T-helper 2 cell treated with Interferon-gamma antibody and Interleukin-4, amounts not matched to agents 5 μg/mL and 100 μg/mL, for 36 hours (primary cell): Measurements from ENCODE around the gene NPVF.

ENCODE experiments used
- DNase-seq: peaks from one replicate; pipeline ENCODE4 v3.0.0; 2021; ENCODE audit warnings: low spot score
- H3K27ac Mint-ChIP-seq: one replicate; pipeline ENCODE4 v1.8.0; 2021; ENCODE audit warnings: mild to moderate bottlenecking, mixed read lengths
- H3K27me3 Mint-ChIP-seq: one replicate; pipeline ENCODE4 v1.8.0; 2021; ENCODE audit warnings: low read depth, mixed read lengths
- H3K36me3 Mint-ChIP-seq: one replicate; pipeline ENCODE4 v1.8.0; 2021; ENCODE audit warnings: low read depth, mixed read lengths
- H3K4me1 Mint-ChIP-seq: one replicate; pipeline ENCODE4 v1.8.0; 2021; ENCODE audit warnings: low read depth, mixed read lengths
- H3K4me3 Mint-ChIP-seq: one replicate; pipeline ENCODE4 v1.8.0; 2022; ENCODE audit warnings: mild to moderate bottlenecking, moderate library complexity, mixed read lengths
- H3K9me3 Mint-ChIP-seq: one replicate; pipeline ENCODE4 v1.8.0; 2021; ENCODE audit warnings: mixed read lengths

NPVF gene

GRCh38 chr7:25244254-25245033 is 16.2 kb upstream of the NPVF start:
- Mint-ChIP-seq H3K36me3 (no peaks in the 10 kb centered on the region), H3K4me3 (no peak overlapping the region), H3K9me3 (no peaks in the 10 kb centered on the region), H3K27ac (no peak overlapping the region), H3K27me3 (peaks cover 6% of the 10 kb centered on the region), H3K4me1 (no peaks in the 10 kb centered on the region)
- DNase-seq, result no peak

- Mint-ChIP-seq H3K36me3 (no peaks in the 10 kb centered on the region), H3K4me1 (no peaks in the 10 kb centered on the region), H3K4me3 (no peak overlapping the region), H3K9me3 (no peaks in the 10 kb centered on the region), H3K27ac (no peak overlapping the region), H3K27me3 (peaks cover 2% of the 10 kb centered on the region)
- DNase-seq, result no peak
These were observed 14.4 kb upstream of the NPVF start for GRCh38 chr7:25242678-25243077.

DNA sequence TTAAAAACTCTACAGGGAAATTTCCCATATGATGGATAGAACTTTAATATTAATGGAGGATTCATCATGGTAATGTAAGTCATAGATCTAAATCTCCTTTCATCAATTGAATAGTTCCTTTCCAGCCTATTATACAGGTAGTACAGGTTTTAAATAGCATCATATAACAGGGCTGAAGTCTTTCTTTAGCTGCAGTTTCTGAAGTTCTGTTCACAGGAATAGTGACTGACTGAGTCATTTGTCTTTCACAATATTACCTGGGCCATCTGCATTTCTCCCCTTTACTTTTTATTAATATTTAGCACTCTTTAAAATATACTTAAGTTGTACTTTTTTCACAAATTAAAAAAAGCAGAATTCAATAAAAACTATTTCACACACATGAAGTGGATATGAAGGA is 12.6 kb upstream of the NPVF start:
- Mint-ChIP-seq H3K4me3 (no peak overlapping the region), H3K27me3 (peaks cover 2% of the 10 kb centered on the region), H3K36me3 (no peaks in the 10 kb centered on the region), H3K4me1 (no peaks in the 10 kb centered on the region), H3K9me3 (no peaks in the 10 kb centered on the region), H3K27ac (no peak overlapping the region)
- no peak for DNase-seq

GRCh38 chr7:25240340-25240739 is 12.1 kb upstream of the NPVF start:
- Mint-ChIP-seq H3K9me3 (no peaks in the 10 kb centered on the region), H3K36me3 (no peaks in the 10 kb centered on the region), H3K4me1 (no peaks in the 10 kb centered on the region), H3K27ac (no peak overlapping the region), H3K4me3 (no peak overlapping the region), H3K27me3 (peaks cover 2% of the 10 kb centered on the region)
- DNase-seq, result no peak

GRCh38 chr7:25239888-25240287 is 11.6 kb upstream of the NPVF start:
- no peaks in the 10 kb centered on the region for H3K9me3 Mint-ChIP-seq
- no peak overlapping the region for H3K27ac Mint-ChIP-seq
- no peaks in the 10 kb centered on the region for H3K4me1 Mint-ChIP-seq
- no peak for DNase-seq
- peaks cover 1% of the 10 kb centered on the region for H3K27me3 Mint-ChIP-seq
- no peaks in the 10 kb centered on the region for H3K36me3 Mint-ChIP-seq
- no peak overlapping the region for H3K4me3 Mint-ChIP-seq

DNA sequence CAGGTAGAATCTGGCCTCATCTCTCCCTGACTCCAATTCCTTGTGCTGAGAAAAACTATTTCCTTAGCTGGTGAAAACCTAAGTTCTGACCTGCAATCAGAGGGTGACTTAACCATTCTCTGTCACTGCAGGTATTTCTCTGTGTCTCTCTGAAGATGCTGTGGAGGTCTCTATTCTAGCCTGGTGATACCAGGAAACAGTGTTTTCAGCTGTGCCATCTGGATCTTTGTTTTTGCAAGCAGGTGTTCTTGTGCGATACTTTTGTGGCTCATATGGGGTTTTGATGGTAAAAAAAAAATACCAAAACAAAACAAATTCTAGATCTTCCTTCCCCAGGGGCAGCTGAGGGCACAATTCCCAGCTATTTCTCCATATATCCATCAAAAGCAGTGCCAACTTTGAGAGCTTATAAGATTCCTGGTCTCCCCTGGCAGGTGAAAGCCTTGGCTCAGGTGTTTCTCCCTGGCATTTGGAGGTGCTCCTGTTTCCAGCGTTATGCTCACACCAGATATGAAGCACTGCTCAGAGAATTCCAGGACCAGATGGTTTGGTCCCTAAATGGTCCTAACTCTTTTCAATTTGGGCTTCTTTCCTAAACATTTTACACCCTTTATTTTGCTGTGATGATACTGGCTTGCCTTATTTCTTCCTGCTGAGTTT is 9.9 kb upstream of the NPVF start:
- Mint-ChIP-seq H3K4me1 (no peaks in the 10 kb centered on the region), H3K27me3 (no peaks in the 10 kb centered on the region), H3K4me3 (no peak overlapping the region), H3K36me3 (no peaks in the 10 kb centered on the region), H3K27ac (no peak overlapping the region), H3K9me3 (no peaks in the 10 kb centered on the region)
- no peak for DNase-seq

DNA sequence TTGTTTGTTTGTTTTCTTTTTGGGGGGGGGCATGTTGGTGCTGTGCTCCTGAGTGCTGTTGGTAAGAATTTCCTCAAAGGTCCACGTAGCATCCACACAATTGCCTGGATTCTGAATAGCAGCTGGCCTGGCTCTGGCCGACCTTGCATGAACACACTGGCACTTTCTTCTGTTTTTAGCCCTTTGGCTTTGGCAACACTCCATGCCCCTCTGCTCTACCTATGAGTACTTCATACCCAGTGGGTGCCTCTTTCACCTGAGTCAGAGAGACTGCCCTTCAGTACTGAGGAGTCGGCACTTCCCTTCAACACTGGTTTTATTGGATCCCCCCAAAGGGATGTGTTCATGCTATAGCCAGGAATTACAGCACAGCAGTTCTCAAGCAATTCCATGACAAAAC is 7.2 kb upstream of the NPVF start:
- Mint-ChIP-seq H3K36me3 (no peaks in the 10 kb centered on the region), H3K9me3 (no peaks in the 10 kb centered on the region), H3K27me3 (peaks cover 4% of the 10 kb centered on the region), H3K27ac (no peak overlapping the region), H3K4me1 (no peaks in the 10 kb centered on the region), H3K4me3 (no peak overlapping the region)
- no peak for DNase-seq

GRCh38 chr7:25234336-25234735 is 6.0 kb upstream of the NPVF start:
- no peaks in the 10 kb centered on the region for H3K9me3 Mint-ChIP-seq
- H3K4me3 Mint-ChIP-seq, result no peak overlapping the region
- H3K4me1 Mint-ChIP-seq, result no peaks in the 10 kb centered on the region
- peaks cover 4% of the 10 kb centered on the region for H3K27me3 Mint-ChIP-seq
- DNase-seq, result no peak
- no peaks in the 10 kb centered on the region for H3K36me3 Mint-ChIP-seq
- H3K27ac Mint-ChIP-seq, result no peak overlapping the region

GRCh38 chr7:25223206-25223605 is 5.1 kb downstream of the NPVF start:
- H3K4me1 Mint-ChIP-seq, result no peaks in the 10 kb centered on the region
- no peak for DNase-seq
- H3K4me3 Mint-ChIP-seq, result no peak overlapping the region
- no peak overlapping the region for H3K27ac Mint-ChIP-seq
- no peaks in the 10 kb centered on the region for H3K36me3 Mint-ChIP-seq
- H3K27me3 Mint-ChIP-seq, result peaks cover 32% of the 10 kb centered on the region
- no peaks in the 10 kb centered on the region for H3K9me3 Mint-ChIP-seq

DNA sequence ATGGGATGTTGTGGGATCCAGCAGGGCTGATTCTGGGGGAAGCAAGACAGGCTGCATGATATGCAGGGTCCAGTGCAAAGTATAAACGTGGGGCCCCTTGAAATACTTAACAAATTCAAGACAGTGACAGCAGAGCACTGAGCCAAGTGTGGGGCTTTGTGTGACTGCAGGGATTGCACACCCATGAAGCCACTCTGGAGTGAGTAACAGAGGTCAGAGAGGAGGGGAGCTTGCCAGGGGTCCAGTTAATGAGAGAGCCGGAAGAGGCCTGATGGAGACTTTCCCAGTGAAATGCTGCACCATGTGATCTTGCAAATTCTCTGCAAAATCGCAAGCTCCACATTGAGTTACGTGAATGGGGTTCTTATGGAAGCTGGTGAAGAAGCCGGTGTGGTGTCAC is 5.6 kb downstream of the NPVF start:
- Mint-ChIP-seq H3K4me3 (no peak overlapping the region), H3K36me3 (no peaks in the 10 kb centered on the region), H3K9me3 (no peaks in the 10 kb centered on the region), H3K27ac (no peak overlapping the region), H3K4me1 (no peaks in the 10 kb centered on the region), H3K27me3 (peaks cover 34% of the 10 kb centered on the region)
- no peak for DNase-seq

DNA sequence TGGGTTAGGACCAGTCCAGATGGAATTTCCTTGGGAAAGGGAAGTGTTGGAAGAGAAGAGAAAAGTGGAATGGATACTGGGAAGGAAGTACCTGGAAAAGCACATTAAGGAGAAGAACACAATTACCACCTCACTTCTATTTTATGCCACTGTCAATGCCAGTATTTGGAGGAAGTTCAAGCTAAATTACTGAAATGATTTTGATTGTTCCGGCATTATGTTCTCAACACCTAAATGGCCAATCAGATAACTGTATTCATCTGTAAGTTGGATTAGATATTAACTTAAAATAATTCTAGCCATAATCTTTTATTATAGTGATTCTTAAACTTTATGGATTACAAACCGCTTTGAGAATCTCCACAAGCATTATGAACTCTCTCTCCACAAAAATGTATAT is 7.3 kb downstream of the NPVF start:
- H3K27ac Mint-ChIP-seq, result no peak overlapping the region
- no peak for DNase-seq
- H3K4me1 Mint-ChIP-seq, result no peaks in the 10 kb centered on the region
- H3K9me3 Mint-ChIP-seq, result no peaks in the 10 kb centered on the region
- no peak overlapping the region for H3K4me3 Mint-ChIP-seq
- no peaks in the 10 kb centered on the region for H3K36me3 Mint-ChIP-seq
- peaks cover 31% of the 10 kb centered on the region for H3K27me3 Mint-ChIP-seq

- Mint-ChIP-seq H3K9me3 (no peaks in the 10 kb centered on the region), H3K27ac (no peak overlapping the region), H3K4me3 (no peak overlapping the region), H3K27me3 (peaks cover 25% of the 10 kb centered on the region), H3K36me3 (no peaks in the 10 kb centered on the region), H3K4me1 (no peaks in the 10 kb centered on the region)
- no peak for DNase-seq
These were observed 10.1 kb downstream of the NPVF start for GRCh38 chr7:25218191-25218590.

DNA sequence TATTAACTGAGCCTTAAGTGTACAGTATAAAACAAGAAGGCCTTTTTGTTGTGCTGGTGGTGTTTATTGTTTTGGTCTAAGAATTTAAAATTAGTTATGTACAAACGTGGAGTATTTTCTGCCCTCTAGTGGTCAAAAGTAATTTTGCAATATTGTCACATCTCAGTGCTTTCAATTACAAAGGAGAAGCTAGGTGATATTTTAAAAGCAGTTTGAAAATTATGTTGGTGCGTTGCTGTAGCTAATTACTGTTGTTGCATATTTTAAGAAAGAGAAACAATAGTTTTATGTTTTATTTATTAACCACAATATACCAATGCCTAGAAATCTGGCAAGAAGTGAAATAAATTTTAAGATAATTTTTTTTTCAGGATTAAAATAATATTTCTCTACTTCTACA is 11.4 kb downstream of the NPVF start:
- Mint-ChIP-seq H3K9me3 (no peaks in the 10 kb centered on the region), H3K36me3 (no peaks in the 10 kb centered on the region), H3K4me1 (no peaks in the 10 kb centered on the region), H3K27ac (no peak overlapping the region), H3K27me3 (peaks cover 14% of the 10 kb centered on the region), H3K4me3 (no peak overlapping the region)
- no peak for DNase-seq

- H3K27me3 Mint-ChIP-seq, result peaks cover 14% of the 10 kb centered on the region
- H3K27ac Mint-ChIP-seq, result no peak overlapping the region
- H3K4me1 Mint-ChIP-seq, result no peaks in the 10 kb centered on the region
- no peaks in the 10 kb centered on the region for H3K9me3 Mint-ChIP-seq
- H3K36me3 Mint-ChIP-seq, result no peaks in the 10 kb centered on the region
- H3K4me3 Mint-ChIP-seq, result no peak overlapping the region
- no peak for DNase-seq
These were observed 12.5 kb downstream of the NPVF start for GRCh38 chr7:25215694-25216335.
